ENCODE data around the gene ZBTB3.

Gene ZBTB3

GRCh38 chr11:62786318-62787004 lies 32.5 kb upstream of the ZBTB3 start:
- CTCF ChIA-PET, result interaction anchor here (0.9 to 5.1 kb wide), 43 partner anchors 10 to 427 kb away, joined by 3 to 189 read pairs (median 5); partner anchors contain the start of genes POLR2G, STX5, TAF6L and TEX54
- peak overlapping the region; percentile 95 for H3K4me3 ChIP-seq (ENCODE audit: low read depth, low read length)
- POLR2A ChIA-PET, result interaction anchor here (0.7 to 3.7 kb wide), 15 partner anchors 9 to 95 kb away, joined by 3 to 41 read pairs (median 4); partner anchors contain the start of genes HNRNPUL2, TAF6L, TTC9C and ZBTB3
- peak; percentile 100 for TF ChIP-seq CTCF (IDR thresholded peaks at IDR 0.05; ENCODE audit: insufficient read depth, low read length, missing control alignments)
- DNase-seq (ENCODE audit: low read depth, low spot score), result no peak

GRCh38 chr11:62782753-62783152 lies 28.8 kb upstream of the ZBTB3 start:
- ChIA-PET POLR2A (no interaction called here), CTCF (no interaction called here)
- no peak overlapping the region for H3K4me3 ChIP-seq (ENCODE audit: low read depth, low read length)
- DNase-seq (ENCODE audit: low read depth, low spot score), result no peak
- no peak for TF ChIP-seq CTCF (IDR thresholded peaks at IDR 0.05; ENCODE audit: insufficient read depth, low read length, missing control alignments)

- H3K4me3 ChIP-seq (ENCODE audit: low read depth, low read length), result no peak overlapping the region
- ChIA-PET POLR2A (no interaction called here), CTCF (interaction anchor here (13.3 kb wide), 1 partner anchor 8 kb away, joined by 189 read pairs; the partner anchor contains the start of gene TMEM179B)
- TF ChIP-seq CTCF (IDR thresholded peaks at IDR 0.05; ENCODE audit: insufficient read depth, low read length, missing control alignments), result no peak
- no peak for DNase-seq (ENCODE audit: low read depth, low spot score)
Observed at GRCh38 chr11:62778441-62778840, 24.5 kb upstream of the ZBTB3 start.

- ChIA-PET CTCF (interaction anchor here (13.3 kb wide), 1 partner anchor 9 kb away, joined by 189 read pairs; the partner anchor contains the start of gene TMEM179B), POLR2A (interaction anchor here (1.2 kb wide), 1 partner anchor 9 kb away, joined by 4 read pairs; no protein-coding TSS in a partner anchor)
- TF ChIP-seq CTCF (IDR thresholded peaks at IDR 0.05; ENCODE audit: insufficient read depth, low read length, missing control alignments), result no peak
- no peak for DNase-seq (ENCODE audit: low read depth, low spot score)
- H3K4me3 ChIP-seq (ENCODE audit: low read depth, low read length), result no peak overlapping the region
Observed at GRCh38 chr11:62777389-62777788, 23.4 kb upstream of the ZBTB3 start.

- CTCF ChIA-PET, result interaction anchor here (1.4 to 13.3 kb wide), 2 partner anchors 11 to 15 kb away, joined by 3 to 189 read pairs; partner anchors contain the start of gene TMEM179B
- no peak for DNase-seq (ENCODE audit: low read depth, low spot score)
- POLR2A ChIA-PET, result interaction anchor here (1.9 kb wide), 1 partner anchor 65 kb away, joined by 6 read pairs; no protein-coding TSS in a partner anchor
- no peak for TF ChIP-seq CTCF (IDR thresholded peaks at IDR 0.05; ENCODE audit: insufficient read depth, low read length, missing control alignments)
- H3K4me3 ChIP-seq (ENCODE audit: low read depth, low read length), result no peak overlapping the region
Observed at GRCh38 chr11:62775646-62776045, 21.7 kb upstream of the ZBTB3 start.

GRCh38 chr11:62774407-62774806 lies 20.4 kb upstream of the ZBTB3 start:
- H3K4me3 ChIP-seq (ENCODE audit: low read depth, low read length), result no peak overlapping the region
- TF ChIP-seq CTCF (IDR thresholded peaks at IDR 0.05; ENCODE audit: insufficient read depth, low read length, missing control alignments), result no peak
- ChIA-PET POLR2A (interaction anchor here (0.7 to 1.9 kb wide), 2 partner anchors 12 to 67 kb away, joined by 4 to 6 read pairs; no protein-coding TSS in a partner anchor), CTCF (interaction anchor here (13.3 kb wide), 1 partner anchor 12 kb away, joined by 189 read pairs; the partner anchor contains the start of gene TMEM179B)
- no peak for DNase-seq (ENCODE audit: low read depth, low spot score)

All from AG04449 (cell line).